ENCODE measurements around the gene GAS2L2.

DNA sequence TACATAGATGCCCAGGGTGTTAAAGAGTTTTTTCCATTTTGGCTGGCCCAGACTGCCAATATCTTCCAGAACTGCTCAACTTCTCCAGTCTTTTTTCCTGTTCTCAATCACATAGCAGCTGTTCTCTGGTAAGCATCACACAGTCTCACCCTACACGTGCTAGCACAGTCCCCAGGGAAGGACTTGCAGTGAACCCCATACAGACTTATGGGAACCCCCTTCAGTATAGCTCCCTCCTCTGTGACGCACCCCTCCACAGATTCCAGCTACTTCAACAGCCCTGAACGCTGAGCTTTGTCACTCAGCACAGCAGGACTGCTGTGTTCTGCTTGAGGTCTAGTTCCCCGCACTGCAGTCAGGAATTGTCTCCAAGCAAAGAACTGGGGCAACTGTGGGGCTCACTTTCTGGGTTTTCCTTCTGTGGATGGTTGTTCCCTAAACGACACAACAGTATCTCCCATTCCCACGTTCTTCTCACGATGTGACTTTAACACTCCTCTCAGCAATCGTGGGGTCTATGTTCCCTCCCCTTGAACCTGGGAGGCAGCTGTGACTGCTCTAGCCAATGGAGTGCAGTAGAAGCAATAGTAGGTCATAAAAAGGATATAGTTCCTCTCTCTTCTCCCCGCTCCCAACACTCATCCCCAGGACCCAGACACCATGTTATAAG is 38.8 kb upstream of the GAS2L2 start:
- TF ChIP-seq EZH2 (IDR thresholded peaks at IDR 0.05) (no peak), POLR2AphosphoS5 (IDR thresholded peaks at IDR 0.05; ENCODE audit: borderline replicate concordance, low read depth, low read length) (no peak)

Measured in SK-N-MC (cell line).